CD8-positive, alpha-beta memory T cell (primary cell): Measurements from ENCODE around the gene BRI3. TPM values are rescaled to one million over a fixed set of nuclear protein-coding genes. Genes with fewer than 3 reads are reported as not detected.

ENCODE experiments used
- CTCF ChIA-PET: fragments of 350-600 bp; sonication (Branson Sonifier 250); formaldehyde crosslinking; loops from one replicate; lab custom pipeline; 2021; ENCODE audit warnings: antibody characterized with exemption; lab: Charles Lee
- POLR2A ChIA-PET: fragments of 350-600 bp; sonication (Branson Sonifier 250); formaldehyde crosslinking; loops from one replicate; lab custom pipeline; 2021; ENCODE audit warnings: antibody characterized with exemption; lab: Charles Lee
- DNase-seq, 5 donors: peaks; one replicate each; pipeline versions ENCODE4 v3.0.0 to v3.0.0-alpha.2; 2020 to 2022; ENCODE audit warnings: mixed read lengths in 1 of 5
- H3K27ac ChIP-seq: one replicate; pipeline ENCODE4 v1.7.0; 2013; ENCODE audit warnings: low read depth, mild to moderate bottlenecking, low read length, moderate library complexity
- H3K27me3 ChIP-seq: 2 replicates; pipeline ENCODE4 v1.7.0; 2013; ENCODE audit warnings: low read length, mild to moderate bottlenecking; ENCODE audit not compliant: insufficient read depth, poor library complexity, severe bottlenecking
- H3K36me3 ChIP-seq: 2 replicates; pipeline ENCODE4 v1.7.0; 2013; ENCODE audit warnings: mild to moderate bottlenecking, low read length, moderate library complexity; ENCODE audit not compliant: insufficient read depth
- H3K4me1 ChIP-seq: 2 replicates; pipeline ENCODE4 v1.7.0; 2013; ENCODE audit warnings: mild to moderate bottlenecking, low read length, moderate library complexity; ENCODE audit not compliant: insufficient read depth
- H3K4me3 ChIP-seq: 2 replicates; pipeline ENCODE4 v1.7.0; 2013; ENCODE audit warnings: mild to moderate bottlenecking, low read length
- H3K9me3 ChIP-seq: 2 replicates; pipeline ENCODE4 v1.7.0; 2013; ENCODE audit warnings: mild to moderate bottlenecking, low read length
- H3K27ac Mint-ChIP-seq, 8 donors: one replicate each; pipeline ENCODE4 v1.8.0; 2020 to 2021; ENCODE audit warnings: mixed read lengths in 8 of 8, mild to moderate bottlenecking in 6 of 8, inconsistent platforms in 3 of 8, moderate library complexity in 3 of 8
- H3K27me3 Mint-ChIP-seq, 2 donors: one replicate each; pipeline ENCODE4 v1.8.0; 2020 to 2021; ENCODE audit warnings: mixed read lengths in 2 of 2, mild to moderate bottlenecking in 1 of 2, moderate library complexity in 1 of 2
- H3K36me3 Mint-ChIP-seq, 3 donors: one replicate each; pipeline ENCODE4 v1.8.0; 2020 to 2021; ENCODE audit warnings: mixed read lengths in 3 of 3, inconsistent platforms in 1 of 3, mild to moderate bottlenecking in 1 of 3
- H3K4me1 Mint-ChIP-seq, 3 donors: one replicate each; pipeline ENCODE4 v1.8.0; 2020 to 2021; ENCODE audit warnings: mixed read lengths in 3 of 3, inconsistent platforms in 1 of 3, mild to moderate bottlenecking in 1 of 3
- H3K4me3 Mint-ChIP-seq, 7 donors: one replicate each; pipeline ENCODE4 v1.8.0; 2020 to 2021; ENCODE audit warnings: mixed read lengths in 7 of 7, mild to moderate bottlenecking in 6 of 7, moderate library complexity in 4 of 7, inconsistent platforms in 2 of 7
- H3K9me3 Mint-ChIP-seq, 5 donors: one replicate each; pipeline ENCODE4 v1.8.0; 2020 to 2022; ENCODE audit warnings: mixed read lengths in 5 of 5, mild to moderate bottlenecking in 3 of 5, moderate library complexity in 2 of 5, inconsistent platforms in 1 of 5
- polyA plus RNA-seq: library from polyadenylated mRNA; unstranded; fragments of 300-500 nt; fragmentation: Illumina TruSeq; gene quantifications from one replicate; pipeline ENCODE4 v1.2.3, GENCODE V29; 2021
- total RNA-seq, 2 experiments: library from RNA; stranded (reverse); gene quantifications; one replicate each; pipeline ENCODE4 v1.2.3, GENCODE V29; 2021

The BRI3 gene
- total and polyA plus RNA-seq, 3 experiments from 2014 or later = 15.4 to 65.0 (median 58.4) TPM

GRCh38 chr7:98293265-98293664 lies 11.8 kb downstream of the BRI3 start:
- ChIA-PET POLR2A (no interaction called here), CTCF (no interaction called here)

GRCh38 chr7:98293746-98294145 lies 12.3 kb downstream of the BRI3 start:
- peaks cover 0 to 32% (median 3%) of the 10 kb centered on the region in 3 donors for H3K36me3 Mint-ChIP-seq
- H3K27ac Mint-ChIP-seq = no peak overlapping the region
- Histone ChIP-seq H3K9me3 (no peaks in the 10 kb centered on the region), H3K36me3 (no peaks in the 10 kb centered on the region), H3K4me3 (no peak overlapping the region), H3K27ac (no peak overlapping the region), H3K4me1 (no peaks in the 10 kb centered on the region), H3K27me3 (no peaks in the 10 kb centered on the region)
- CTCF ChIA-PET = no interaction called here
- H3K4me3 Mint-ChIP-seq = no peak overlapping the region
- POLR2A ChIA-PET = no interaction called here
- no peak for DNase-seq
- no peaks in the 10 kb centered on the region for H3K27me3 Mint-ChIP-seq
- H3K9me3 Mint-ChIP-seq = no peaks in the 10 kb centered on the region
- H3K4me1 Mint-ChIP-seq = peaks cover 0 to 5% (median 0%) of the 10 kb centered on the region in 3 donors

More at GRCh38 chr7:98293265-98293664, 11.8 kb downstream of the BRI3 start:
- Mint-ChIP-seq H3K27ac (no peak overlapping the region), H3K4me1 (peaks cover 1 to 8% (median 4%) of the 10 kb centered on the region in 3 donors), H3K27me3 (no peaks in the 10 kb centered on the region), H3K9me3 (no peaks in the 10 kb centered on the region), H3K4me3 (no peak overlapping the region), H3K36me3 (peaks cover 0 to 37% (median 3%) of the 10 kb centered on the region in 3 donors)
- DNase-seq = no peak
- no peaks in the 10 kb centered on the region for H3K27me3 ChIP-seq
- no peaks in the 10 kb centered on the region for H3K36me3 ChIP-seq
- no peak overlapping the region for H3K27ac ChIP-seq
- H3K4me3 ChIP-seq = no peak overlapping the region
- no peaks in the 10 kb centered on the region for H3K9me3 ChIP-seq
- H3K4me1 ChIP-seq = no peaks in the 10 kb centered on the region

GRCh38 chr7:98294326-98294725 lies 12.8 kb downstream of the BRI3 start:
- Histone ChIP-seq H3K27ac (no peak overlapping the region), H3K9me3 (no peaks in the 10 kb centered on the region), H3K36me3 (no peaks in the 10 kb centered on the region), H3K4me1 (no peaks in the 10 kb centered on the region), H3K27me3 (no peaks in the 10 kb centered on the region), H3K4me3 (no peak overlapping the region)
- peaks cover 0 to 32% (median 3%) of the 10 kb centered on the region in 3 donors for H3K36me3 Mint-ChIP-seq
- H3K4me1 Mint-ChIP-seq = peaks cover 0 to 5% (median 0%) of the 10 kb centered on the region in 3 donors
- H3K27me3 Mint-ChIP-seq = no peaks in the 10 kb centered on the region
- DNase-seq = no peak
- ChIA-PET CTCF (no interaction called here), POLR2A (no interaction called here)
- H3K4me3 Mint-ChIP-seq = no peak overlapping the region
- H3K27ac Mint-ChIP-seq = peak overlapping the region in 1 of 8 donors; percentile 50
- no peaks in the 10 kb centered on the region for H3K9me3 Mint-ChIP-seq

- no peak overlapping the region for H3K4me3 ChIP-seq
- POLR2A ChIA-PET = no interaction called here
- H3K9me3 ChIP-seq = no peaks in the 10 kb centered on the region
- H3K36me3 Mint-ChIP-seq = peaks cover 0 to 28% (median 3%) of the 10 kb centered on the region in 3 donors
- no peaks in the 10 kb centered on the region for H3K4me1 ChIP-seq
- H3K4me1 Mint-ChIP-seq = peaks cover 0 to under 1% (median 0%) of the 10 kb centered on the region in 3 donors
- CTCF ChIA-PET = no interaction called here
- H3K36me3 ChIP-seq = no peaks in the 10 kb centered on the region
- H3K27me3 Mint-ChIP-seq = no peaks in the 10 kb centered on the region
- no peak overlapping the region for H3K4me3 Mint-ChIP-seq
- H3K27ac Mint-ChIP-seq = peak overlapping the region in 1 of 8 donors; percentile 68
- no peak for DNase-seq
- H3K27me3 ChIP-seq = no peaks in the 10 kb centered on the region
- H3K27ac ChIP-seq = no peak overlapping the region
- no peaks in the 10 kb centered on the region for H3K9me3 Mint-ChIP-seq
Observed at GRCh38 chr7:98294798-98295382, 13.4 kb downstream of the BRI3 start.

- Mint-ChIP-seq H3K27me3 (no peaks in the 10 kb centered on the region), H3K4me3 (no peak overlapping the region), H3K9me3 (no peaks in the 10 kb centered on the region), H3K4me1 (no peaks in the 10 kb centered on the region), H3K36me3 (peaks cover 0 to 28% (median 4%) of the 10 kb centered on the region in 3 donors), H3K27ac (no peak overlapping the region)
- Histone ChIP-seq H3K9me3 (no peaks in the 10 kb centered on the region), H3K4me1 (no peaks in the 10 kb centered on the region), H3K4me3 (no peak overlapping the region), H3K27ac (no peak overlapping the region), H3K27me3 (no peaks in the 10 kb centered on the region), H3K36me3 (no peaks in the 10 kb centered on the region)
- ChIA-PET CTCF (no interaction called here), POLR2A (no interaction called here)
- DNase-seq = no peak
Observed at GRCh38 chr7:98295467-98296192, 14.1 kb downstream of the BRI3 start.

- ChIA-PET POLR2A (no interaction called here), CTCF (no interaction called here)
- no peaks in the 10 kb centered on the region for H3K27me3 ChIP-seq
- no peaks in the 10 kb centered on the region for H3K4me1 Mint-ChIP-seq
- H3K4me3 Mint-ChIP-seq = no peak overlapping the region
- no peaks in the 10 kb centered on the region for H3K36me3 ChIP-seq
- H3K27me3 Mint-ChIP-seq = no peaks in the 10 kb centered on the region
- peaks cover 0 to 19% (median 4%) of the 10 kb centered on the region in 3 donors for H3K36me3 Mint-ChIP-seq
- no peak for DNase-seq
- H3K9me3 ChIP-seq = no peaks in the 10 kb centered on the region
- no peak overlapping the region for H3K27ac Mint-ChIP-seq
- no peak overlapping the region for H3K27ac ChIP-seq
- H3K9me3 Mint-ChIP-seq = peaks cover 0 to 3% (median 0%) of the 10 kb centered on the region in 5 donors
- no peaks in the 10 kb centered on the region for H3K4me1 ChIP-seq
- no peak overlapping the region for H3K4me3 ChIP-seq
Observed at GRCh38 chr7:98296833-98297232, 15.3 kb downstream of the BRI3 start.

GRCh38 chr7:98297626-98298286 lies 16.3 kb downstream of the BRI3 start:
- DNase-seq = no peak
- peaks cover 0 to 10% (median 4%) of the 10 kb centered on the region in 3 donors for H3K36me3 Mint-ChIP-seq
- no peaks in the 10 kb centered on the region for H3K36me3 ChIP-seq
- peaks cover 0 to 3% (median 0%) of the 10 kb centered on the region in 5 donors for H3K9me3 Mint-ChIP-seq
- no peaks in the 10 kb centered on the region for H3K4me1 Mint-ChIP-seq
- CTCF ChIA-PET = no interaction called here
- no peak overlapping the region for H3K4me3 Mint-ChIP-seq
- POLR2A ChIA-PET = no interaction called here
- H3K4me1 ChIP-seq = no peaks in the 10 kb centered on the region
- no peaks in the 10 kb centered on the region for H3K27me3 Mint-ChIP-seq
- no peaks in the 10 kb centered on the region for H3K27me3 ChIP-seq
- no peaks in the 10 kb centered on the region for H3K9me3 ChIP-seq
- H3K4me3 ChIP-seq = no peak overlapping the region
- H3K27ac ChIP-seq = no peak overlapping the region
- H3K27ac Mint-ChIP-seq = peak overlapping the region in 1 of 8 donors; percentile 54
